ENCODE measurements around the gene RAB40B.

The RAB40B gene

DNA sequence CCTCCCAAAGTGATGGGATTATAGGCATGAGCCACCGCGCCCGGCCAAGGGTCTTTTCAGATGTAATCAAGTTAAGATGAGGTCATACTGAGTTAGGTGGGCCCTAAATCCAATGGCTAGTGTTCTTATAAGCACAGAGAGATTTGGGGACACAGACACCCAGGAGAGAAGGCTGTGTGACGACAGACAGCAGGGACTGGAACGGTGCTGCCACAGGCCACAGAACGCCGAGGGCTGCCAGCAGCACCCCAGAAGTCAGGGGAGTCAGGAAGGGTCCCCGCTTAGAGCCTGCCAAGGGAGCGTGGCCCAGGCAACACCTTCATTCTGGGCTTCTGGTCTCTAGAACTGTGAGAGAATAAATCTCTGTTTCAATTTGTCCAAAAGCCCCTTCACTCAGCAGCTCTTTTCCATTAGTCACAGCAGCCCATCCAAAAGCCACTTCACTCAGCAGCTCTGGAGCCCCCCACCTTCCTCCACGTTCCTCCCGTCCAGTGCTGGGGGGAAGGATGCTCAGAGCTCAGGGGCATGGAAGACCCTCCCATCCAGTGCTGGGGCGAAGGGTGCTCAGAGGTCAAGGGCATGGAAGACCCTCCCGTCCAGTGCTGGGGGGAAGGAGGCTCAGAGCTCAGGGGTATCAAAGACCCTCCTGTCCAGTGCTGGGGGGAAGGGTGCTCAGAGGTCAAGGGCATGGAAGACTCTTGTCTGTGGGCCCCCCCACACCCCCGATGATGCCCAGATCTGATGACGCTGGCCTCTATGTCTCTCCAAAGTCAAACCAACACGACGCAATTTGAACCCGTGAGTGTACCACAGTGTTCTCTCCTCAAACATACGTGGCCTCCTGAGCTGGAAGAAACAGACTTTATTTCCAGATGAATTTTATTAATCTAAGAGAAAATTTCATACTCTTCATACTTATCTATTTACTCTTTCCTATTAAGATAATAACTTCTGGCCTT lies 11.9 kb downstream of the RAB40B start:
- H3K27ac ChIP-seq (ENCODE audit: low read depth, low read length) = no peak overlapping the region
- H3K4me3 ChIP-seq (ENCODE audit: low read depth in 1 of 2, low read length in 2 of 2) = no peak overlapping the region
- H3K4me1 ChIP-seq (ENCODE audit: insufficient read depth, low read length) = no peaks in the 10 kb centered on the region
- H3K36me3 ChIP-seq (ENCODE audit: insufficient read depth, low read length) = no peaks in the 10 kb centered on the region
- H3K9me3 ChIP-seq (ENCODE audit: low read length) = no peaks in the 10 kb centered on the region
- H3K9ac ChIP-seq (ENCODE audit: low read length) = no peak overlapping the region
- H3K27me3 ChIP-seq (ENCODE audit: control insufficient read depth in 1 of 2, insufficient read depth in 2 of 2, low read length in 2 of 2) = no peaks in the 10 kb centered on the region

DNA sequence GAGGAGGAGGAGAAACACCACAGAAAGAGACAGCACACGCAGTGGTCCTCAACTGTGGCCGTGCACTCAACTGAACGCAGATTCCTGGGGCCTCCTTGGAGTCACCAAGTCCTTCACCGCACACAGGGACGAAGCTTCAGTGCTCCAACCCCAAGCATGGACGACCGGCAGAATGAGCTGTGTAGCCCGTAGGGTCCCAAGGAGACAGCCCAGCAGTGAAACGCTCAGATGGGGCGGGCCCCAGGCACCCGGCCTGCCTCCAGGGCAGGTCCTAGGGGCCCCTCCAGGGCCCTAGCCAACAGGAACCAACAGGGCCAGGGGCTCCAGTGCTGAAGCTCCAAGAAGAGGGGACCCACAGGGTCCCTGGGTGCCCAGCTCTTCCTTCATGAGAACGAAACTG lies 13.2 kb downstream of the RAB40B start:
- no peak overlapping the region for H3K27ac ChIP-seq (ENCODE audit: low read depth, low read length)
- no peak overlapping the region for H3K9ac ChIP-seq (ENCODE audit: low read length)

DNA sequence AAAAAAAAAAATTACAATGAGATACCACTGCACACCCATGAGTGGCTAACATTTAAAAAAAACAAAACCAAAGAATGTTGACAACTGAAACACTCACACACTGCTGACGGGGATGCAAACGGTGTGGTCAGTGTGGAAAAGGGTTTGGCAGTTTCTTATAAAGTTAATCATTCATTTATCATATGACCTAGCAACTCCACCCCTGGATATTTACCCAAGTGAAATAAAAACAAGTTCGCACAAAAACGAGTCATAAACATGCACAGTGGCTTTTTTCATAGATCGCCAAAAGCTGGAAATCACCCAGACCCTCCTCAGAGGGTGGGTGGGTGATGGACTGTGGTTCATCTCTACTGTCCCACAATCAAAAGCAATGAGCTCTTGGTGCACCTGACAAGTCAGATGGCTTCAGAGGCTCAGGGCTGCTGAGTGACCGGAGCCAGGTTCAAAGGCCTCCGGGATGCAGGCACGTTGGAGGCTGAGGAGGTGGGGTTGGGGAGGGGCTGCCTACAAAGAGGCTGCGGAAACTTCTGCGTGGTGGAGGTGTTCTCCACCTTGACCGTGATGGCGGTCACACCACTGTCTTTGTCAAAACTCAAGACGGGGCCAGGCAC lies 14.2 kb downstream of the RAB40B start:
- no peaks in the 10 kb centered on the region for H3K9me3 ChIP-seq (ENCODE audit: low read length)

More for the DNA sequence above, 13.2 kb downstream of the RAB40B start:
- no peak overlapping the region for H3K4me3 ChIP-seq (ENCODE audit: low read depth in 1 of 2, low read length in 2 of 2)
- no peaks in the 10 kb centered on the region for H3K36me3 ChIP-seq (ENCODE audit: insufficient read depth, low read length)
- H3K4me1 ChIP-seq (ENCODE audit: insufficient read depth, low read length) = no peaks in the 10 kb centered on the region
- H3K9me3 ChIP-seq (ENCODE audit: low read length) = no peaks in the 10 kb centered on the region
- no peaks in the 10 kb centered on the region for H3K27me3 ChIP-seq (ENCODE audit: control insufficient read depth in 1 of 2, insufficient read depth in 2 of 2, low read length in 2 of 2)

DNA sequence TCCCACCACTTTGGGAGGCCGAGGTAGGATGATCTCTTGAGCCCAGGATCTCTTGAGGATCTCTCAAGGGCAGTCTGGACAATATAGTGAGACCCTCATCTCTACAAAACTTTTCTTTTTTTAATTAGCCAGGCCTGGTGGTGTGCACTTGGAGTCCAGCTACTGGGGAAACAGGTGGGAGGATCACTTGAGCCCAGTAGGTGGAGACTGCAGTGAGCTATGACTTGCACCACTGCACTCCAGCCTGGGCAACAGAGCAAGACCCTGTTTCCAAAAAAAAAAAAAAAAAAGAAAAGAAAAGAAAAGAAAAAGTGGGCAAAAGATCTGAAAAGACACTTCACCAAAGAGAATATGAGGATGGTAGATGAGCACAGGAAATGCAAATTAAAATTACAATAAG lies 15.0 kb downstream of the RAB40B start:
- Histone ChIP-seq H3K9ac (ENCODE audit: low read length) (no peak overlapping the region), H3K4me1 (ENCODE audit: insufficient read depth, low read length) (no peaks in the 10 kb centered on the region), H3K27me3 (ENCODE audit: control insufficient read depth in 1 of 2, insufficient read depth in 2 of 2, low read length in 2 of 2) (no peaks in the 10 kb centered on the region), H3K27ac (ENCODE audit: low read depth, low read length) (no peak overlapping the region), H3K9me3 (ENCODE audit: low read length) (no peaks in the 10 kb centered on the region), H3K4me3 (ENCODE audit: low read depth in 1 of 2, low read length in 2 of 2) (no peak overlapping the region), H3K36me3 (ENCODE audit: insufficient read depth, low read length) (no peaks in the 10 kb centered on the region)

More for the DNA sequence above, 14.2 kb downstream of the RAB40B start:
- H3K36me3 ChIP-seq (ENCODE audit: insufficient read depth, low read length) = no peaks in the 10 kb centered on the region
- no peak overlapping the region for H3K4me3 ChIP-seq (ENCODE audit: low read depth in 1 of 2, low read length in 2 of 2)
- H3K27ac ChIP-seq (ENCODE audit: low read depth, low read length) = no peak overlapping the region
- H3K4me1 ChIP-seq (ENCODE audit: insufficient read depth, low read length) = no peaks in the 10 kb centered on the region
- no peak overlapping the region for H3K9ac ChIP-seq (ENCODE audit: low read length)
- H3K27me3 ChIP-seq (ENCODE audit: control insufficient read depth in 1 of 2, insufficient read depth in 2 of 2, low read length in 2 of 2) = no peaks in the 10 kb centered on the region

DNA sequence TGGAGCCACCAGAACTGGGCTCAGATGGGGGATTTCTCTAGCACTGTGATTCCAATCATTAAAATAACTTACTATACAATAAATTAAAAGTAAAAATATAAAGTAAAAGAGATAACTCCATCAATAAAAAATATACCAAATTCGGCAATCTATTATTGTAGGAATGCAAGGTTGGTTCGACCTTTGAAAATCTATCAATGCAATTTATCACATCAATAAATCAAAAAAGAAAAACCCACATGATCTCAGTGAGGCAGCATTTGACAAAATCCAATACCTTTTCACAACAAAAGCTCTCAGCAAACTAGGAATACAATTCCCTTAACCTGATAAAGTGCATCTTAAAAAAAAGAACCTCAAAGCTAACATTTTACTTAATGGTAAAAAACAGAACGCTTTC lies 17.0 kb downstream of the RAB40B start:
- Histone ChIP-seq H3K36me3 (ENCODE audit: insufficient read depth, low read length) (no peaks in the 10 kb centered on the region), H3K27me3 (ENCODE audit: control insufficient read depth in 1 of 2, insufficient read depth in 2 of 2, low read length in 2 of 2) (no peaks in the 10 kb centered on the region), H3K27ac (ENCODE audit: low read depth, low read length) (no peak overlapping the region), H3K9me3 (ENCODE audit: low read length) (no peaks in the 10 kb centered on the region), H3K9ac (ENCODE audit: low read length) (no peak overlapping the region), H3K4me3 (ENCODE audit: low read depth in 1 of 2, low read length in 2 of 2) (no peak overlapping the region), H3K4me1 (ENCODE audit: insufficient read depth, low read length) (no peaks in the 10 kb centered on the region)

DNA sequence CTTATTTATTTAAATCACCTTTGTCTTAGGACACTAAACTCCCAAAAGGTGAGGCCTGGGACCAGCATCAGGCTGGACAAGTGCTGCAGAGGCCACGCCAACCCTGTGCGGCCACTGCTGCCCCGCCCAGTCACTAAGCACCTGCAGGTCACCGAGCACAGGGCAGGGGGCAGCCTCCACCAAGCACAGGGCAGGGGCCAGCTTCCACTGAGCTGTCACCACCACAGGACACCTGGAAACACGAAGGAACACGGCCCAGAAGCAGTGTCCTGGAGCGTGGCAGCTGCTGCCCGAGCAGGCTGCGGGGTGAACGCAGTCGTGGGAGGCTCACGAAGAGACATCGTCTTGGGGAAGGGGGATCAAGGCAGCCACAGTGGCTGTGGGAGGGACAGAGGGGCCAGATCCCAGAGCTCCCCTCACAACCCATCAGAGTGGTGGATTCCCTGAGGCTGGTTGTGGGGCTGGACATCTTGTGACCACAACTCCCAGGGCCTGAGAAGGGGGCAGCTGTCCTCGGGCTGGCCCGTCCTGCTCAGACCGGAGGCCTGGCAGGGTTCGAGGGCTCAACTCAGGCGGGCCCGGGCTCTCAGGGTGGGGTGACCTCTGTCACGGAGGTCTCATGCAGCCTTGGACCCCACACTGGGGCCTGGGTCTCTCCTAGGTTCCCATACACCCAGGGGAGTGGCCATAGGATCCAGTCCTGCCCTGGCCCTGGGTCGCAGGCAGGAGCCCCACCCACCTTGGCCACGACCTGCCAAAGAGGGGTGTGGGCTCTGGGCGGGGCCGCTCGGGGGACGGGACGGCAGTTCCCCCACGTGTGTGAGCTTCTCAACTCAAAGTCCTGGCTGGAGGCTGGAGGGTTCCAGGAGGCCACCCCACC lies 18.7 kb downstream of the RAB40B start:
- Histone ChIP-seq H3K36me3 (ENCODE audit: insufficient read depth, low read length) (no peaks in the 10 kb centered on the region), H3K9me3 (ENCODE audit: low read length) (no peaks in the 10 kb centered on the region), H3K27ac (ENCODE audit: low read depth, low read length) (no peak overlapping the region), H3K4me3 (ENCODE audit: low read depth in 1 of 2, low read length in 2 of 2) (no peak overlapping the region), H3K9ac (ENCODE audit: low read length) (no peak overlapping the region), H3K27me3 (ENCODE audit: control insufficient read depth in 1 of 2, insufficient read depth in 2 of 2, low read length in 2 of 2) (no peaks in the 10 kb centered on the region), H3K4me1 (ENCODE audit: insufficient read depth, low read length) (peaks cover 4% of the 10 kb centered on the region)

DNA sequence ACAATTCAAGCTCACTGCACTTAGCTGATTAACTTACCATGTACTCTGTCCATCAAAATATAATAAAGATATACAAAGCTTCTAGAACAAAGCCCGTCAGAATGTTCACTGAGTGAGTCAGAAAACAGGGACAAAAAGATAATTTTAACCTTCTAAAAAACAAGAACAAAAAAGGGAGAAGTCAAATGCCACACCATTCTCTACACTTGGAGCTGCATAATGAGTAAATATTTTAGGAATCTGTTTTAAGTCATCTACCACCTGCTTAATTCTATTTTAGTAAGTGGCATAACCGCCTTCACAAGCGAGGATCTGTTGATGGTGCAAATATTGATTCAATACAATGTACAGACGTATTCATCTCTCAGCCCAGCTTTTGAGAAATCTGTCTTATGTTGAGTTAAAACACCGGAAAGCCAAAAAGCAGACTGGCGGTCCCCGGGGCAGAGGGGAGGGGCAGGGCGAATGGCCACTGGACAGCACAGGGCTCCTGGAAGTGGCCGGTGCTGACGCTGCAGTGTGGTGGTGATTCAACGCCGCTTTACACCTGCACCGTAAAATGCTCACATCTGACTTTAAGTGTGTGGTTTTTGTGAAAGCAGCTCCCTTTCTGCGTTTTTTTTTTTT lies 20.1 kb downstream of the RAB40B start:
- Histone ChIP-seq H3K27ac (ENCODE audit: low read depth, low read length) (no peak overlapping the region), H3K9me3 (ENCODE audit: low read length) (no peaks in the 10 kb centered on the region), H3K27me3 (ENCODE audit: control insufficient read depth in 1 of 2, insufficient read depth in 2 of 2, low read length in 2 of 2) (no peaks in the 10 kb centered on the region), H3K4me3 (ENCODE audit: low read depth in 1 of 2, low read length in 2 of 2) (no peak overlapping the region), H3K4me1 (ENCODE audit: insufficient read depth, low read length) (peaks cover 4% of the 10 kb centered on the region), H3K9ac (ENCODE audit: low read length) (no peak overlapping the region), H3K36me3 (ENCODE audit: insufficient read depth, low read length) (no peaks in the 10 kb centered on the region)

DNA sequence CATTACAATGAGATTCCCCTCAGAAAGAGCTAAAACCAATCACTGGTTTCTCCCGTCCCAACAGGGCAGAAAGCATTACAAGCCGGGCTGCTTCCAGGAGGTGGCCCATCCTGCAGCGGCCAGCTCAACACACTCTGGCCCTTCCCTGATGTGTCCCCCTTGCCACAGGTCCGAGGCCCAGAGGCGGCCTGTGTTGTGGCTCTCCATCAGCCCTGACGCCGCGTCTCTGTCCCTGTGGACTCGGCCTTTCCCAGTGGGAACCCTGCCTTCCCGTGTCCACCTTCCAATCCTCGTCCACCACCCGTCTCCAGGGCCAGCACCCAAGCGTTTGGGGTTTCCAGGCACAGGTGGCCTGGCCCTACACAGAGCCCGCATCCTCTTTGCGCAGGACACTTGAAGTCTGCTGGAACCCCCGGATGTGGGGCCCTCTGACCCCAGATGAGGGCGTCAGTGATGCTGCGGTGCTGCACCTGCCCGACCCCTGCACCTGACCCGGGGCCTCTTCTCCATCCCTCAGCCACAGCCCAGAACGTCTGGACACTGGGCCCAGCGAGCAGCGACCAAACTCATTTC lies 21.1 kb downstream of the RAB40B start:
- Histone ChIP-seq H3K4me3 (ENCODE audit: low read depth in 1 of 2, low read length in 2 of 2) (no peak overlapping the region), H3K27ac (ENCODE audit: low read depth, low read length) (no peak overlapping the region), H3K36me3 (ENCODE audit: insufficient read depth, low read length) (no peaks in the 10 kb centered on the region), H3K9me3 (ENCODE audit: low read length) (no peaks in the 10 kb centered on the region), H3K27me3 (ENCODE audit: control insufficient read depth in 1 of 2, insufficient read depth in 2 of 2, low read length in 2 of 2) (no peaks in the 10 kb centered on the region), H3K9ac (ENCODE audit: low read length) (no peak overlapping the region), H3K4me1 (ENCODE audit: insufficient read depth, low read length) (peaks cover 4% of the 10 kb centered on the region)

DNA sequence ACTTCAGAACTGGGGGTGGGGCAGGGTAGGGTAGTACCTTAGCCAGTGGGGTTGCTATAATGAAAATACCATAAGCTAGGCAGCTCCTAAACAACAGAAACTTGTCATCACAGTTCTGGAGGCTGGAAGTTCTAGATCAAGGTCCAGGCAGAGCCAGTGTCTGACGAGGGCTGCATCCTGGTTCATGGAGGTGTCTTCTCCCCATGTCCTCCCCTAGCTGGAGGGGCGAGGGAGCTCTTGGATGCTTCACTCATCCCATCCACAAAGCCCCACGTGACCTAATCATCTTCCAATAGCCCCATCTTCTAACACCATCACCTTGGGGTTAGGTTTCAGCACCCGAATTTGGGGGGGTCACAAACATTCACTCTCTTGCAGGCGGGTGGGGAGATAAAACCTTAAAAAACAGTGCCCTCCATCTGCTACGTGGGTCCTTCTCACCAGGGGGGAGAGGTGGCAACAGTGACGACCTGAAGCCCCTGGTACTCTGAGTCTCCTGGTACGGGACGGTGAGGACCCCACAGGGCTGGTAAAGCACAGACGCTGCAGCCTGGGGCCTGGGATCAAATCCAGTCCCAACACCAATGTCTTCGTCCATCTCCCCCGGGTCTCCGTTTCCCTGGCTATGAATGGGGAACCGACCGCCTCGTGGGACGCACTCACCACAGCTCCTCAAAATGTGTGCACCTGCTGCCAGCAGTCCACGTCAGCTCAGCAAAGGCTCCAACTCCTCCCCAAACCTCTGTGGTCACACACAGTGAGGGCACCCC lies 22.8 kb downstream of the RAB40B start:
- no peaks in the 10 kb centered on the region for H3K36me3 ChIP-seq (ENCODE audit: insufficient read depth, low read length)
- H3K9me3 ChIP-seq (ENCODE audit: low read length) = no peaks in the 10 kb centered on the region
- H3K4me1 ChIP-seq (ENCODE audit: insufficient read depth, low read length) = peaks cover 4% of the 10 kb centered on the region
- H3K27me3 ChIP-seq (ENCODE audit: control insufficient read depth in 1 of 2, insufficient read depth in 2 of 2, low read length in 2 of 2) = no peaks in the 10 kb centered on the region
- H3K9ac ChIP-seq (ENCODE audit: low read length) = no peak overlapping the region
- no peak overlapping the region for H3K27ac ChIP-seq (ENCODE audit: low read depth, low read length)
- H3K4me3 ChIP-seq (ENCODE audit: low read depth in 1 of 2, low read length in 2 of 2) = no peak overlapping the region

DNA sequence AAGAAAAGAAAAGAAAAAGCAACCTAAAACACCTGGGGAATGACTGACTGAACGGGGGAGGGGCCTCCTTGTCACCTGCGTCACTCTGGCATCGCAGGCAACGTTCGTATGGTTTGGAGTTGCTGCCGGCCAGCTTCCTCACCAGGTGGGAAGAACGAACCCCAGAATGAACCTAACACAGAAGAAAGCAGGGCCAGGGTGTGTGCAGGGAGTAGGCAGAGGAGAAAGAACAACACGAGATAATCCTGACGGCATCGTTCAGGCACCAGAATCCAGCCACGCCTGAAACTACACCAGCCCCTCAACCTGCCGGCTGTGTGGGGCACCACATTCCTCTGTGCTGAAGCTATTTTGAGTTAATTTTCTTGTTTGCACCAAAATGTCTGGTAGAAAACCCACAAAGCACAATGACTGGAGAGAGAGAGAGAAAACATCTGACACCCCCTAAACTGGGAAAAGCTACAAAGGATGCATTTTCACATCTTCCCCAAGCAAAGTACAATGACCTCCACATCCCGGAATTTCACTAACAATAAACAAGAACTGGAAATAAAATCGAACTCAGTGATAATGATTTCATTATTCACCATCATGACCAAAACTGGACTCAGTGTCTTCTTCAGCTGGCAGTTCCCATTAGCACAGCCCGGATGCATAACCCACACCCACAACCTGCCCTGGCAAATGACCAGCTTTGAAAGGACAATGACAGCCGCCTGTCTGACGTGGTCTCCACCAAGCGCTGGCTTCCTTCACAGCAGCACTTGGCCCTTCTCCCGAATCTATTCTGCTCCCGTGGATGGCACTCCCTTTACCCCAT lies 23.6 kb downstream of the RAB40B start:
- Histone ChIP-seq H3K4me1 (ENCODE audit: insufficient read depth, low read length) (peaks cover 4% of the 10 kb centered on the region), H3K36me3 (ENCODE audit: insufficient read depth, low read length) (no peaks in the 10 kb centered on the region), H3K9me3 (ENCODE audit: low read length) (no peaks in the 10 kb centered on the region), H3K9ac (ENCODE audit: low read length) (no peak overlapping the region), H3K27ac (ENCODE audit: low read depth, low read length) (no peak overlapping the region), H3K27me3 (ENCODE audit: control insufficient read depth in 1 of 2, insufficient read depth in 2 of 2, low read length in 2 of 2) (no peaks in the 10 kb centered on the region), H3K4me3 (ENCODE audit: low read depth in 1 of 2, low read length in 2 of 2) (no peak overlapping the region)

Measured in muscle layer of colon (tissue), 2 donors.